RWPE2 (cell line): ENCODE results near the gene PDF.
"Not testable (repeated sequence)": the region's sequence is repeated elsewhere in the genome, so short reads cannot be mapped to it uniquely, and the experiment has no call there.

Source experiments
- ATAC-seq: fragments of 200-7000 bp; cut with Tn5 transposase; 3 replicates; pipeline ENCODE4 v1.9.1; 2021; ENCODE audit warnings: low read depth
- DNase-seq: peaks from one replicate; pipeline ENCODE4 v3.0.0-alpha.2; 2020; ENCODE audit warnings: low spot score
- H3K27ac ChIP-seq: fragments of 450-650 bp; 2 replicates; pipeline ENCODE4 v1.5.1; 2017; ENCODE audit warnings: mild to moderate bottlenecking; ENCODE audit not compliant: poor library complexity, severe bottlenecking
- H3K27me3 ChIP-seq: fragments of 250-450 bp; sonication (Bioruptor Pico); 2 replicates; pipeline ENCODE4 v1.5.1; 2021; ENCODE audit warnings: mild to moderate bottlenecking, moderate library complexity; ENCODE audit not compliant: insufficient read depth, poor library complexity, severe bottlenecking
- H3K36me3 ChIP-seq: fragments of 250-450 bp; sonication (Bioruptor Pico); 2 replicates; pipeline ENCODE4 v1.5.1; 2020; ENCODE audit warnings: low read depth, mild to moderate bottlenecking, moderate library complexity
- H3K4me1 ChIP-seq: fragments of 250-450 bp; sonication (Bioruptor Pico); 2 replicates; pipeline ENCODE4 v1.5.1; 2021; ENCODE audit warnings: mild to moderate bottlenecking, moderate library complexity; ENCODE audit not compliant: insufficient read depth, poor library complexity, severe bottlenecking
- H3K4me3 ChIP-seq: fragments of 250-450 bp; sonication (Bioruptor Pico); 2 replicates; pipeline ENCODE4 v1.5.1; 2021; ENCODE audit warnings: mild to moderate bottlenecking, moderate library complexity; ENCODE audit not compliant: severe bottlenecking
- H3K9me3 ChIP-seq: fragments of 250-450 bp; sonication (Bioruptor Pico); 2 replicates; pipeline ENCODE4 v1.5.1; 2021; ENCODE audit warnings: mild to moderate bottlenecking, moderate library complexity; ENCODE audit not compliant: severe bottlenecking
- CTCF ChIP-seq: fragments of 450-650 bp; IDR thresholded peaks from one replicate; pipeline ENCODE4 v1.5.1; 2017; ENCODE audit warnings: mild to moderate bottlenecking, moderate library complexity; ENCODE audit not compliant: poor library complexity, severe bottlenecking

PDF gene

GRCh38 chr16:69293401-69293800 lies 37.0 kb downstream of the PDF start:
- Histone ChIP-seq H3K27me3 (no peaks in the 10 kb centered on the region), H3K36me3 (peaks cover 2% of the 10 kb centered on the region; the same call in 1 of the 2 replicates), H3K4me3 (no peak overlapping the region), H3K27ac (no peak overlapping the region), H3K4me1 (no peaks in the 10 kb centered on the region), H3K9me3 (no peaks in the 10 kb centered on the region)
- no peak for ATAC-seq
- TF ChIP-seq CTCF: no peak
- DNase-seq: no peak

GRCh38 chr16:69291657-69292056 lies 38.7 kb downstream of the PDF start:
- peaks cover 11% of the 10 kb centered on the region; the same call in 1 of the 2 replicates for H3K36me3 ChIP-seq
- H3K4me1 ChIP-seq, ATAC-seq, H3K27me3 ChIP-seq, H3K4me3 ChIP-seq, DNase-seq, H3K27ac ChIP-seq, H3K9me3 ChIP-seq: not testable (repeated sequence)

- ATAC-seq (peak; percentile 36; the same call in 1 of the 3 replicates), DNase-seq (no peak)
- H3K4me3 ChIP-seq: no peak overlapping the region
- H3K27ac ChIP-seq: no peak overlapping the region
- peak; percentile 92 for TF ChIP-seq CTCF
- H3K36me3 ChIP-seq: peaks cover 21% of the 10 kb centered on the region; the same call in 1 of the 2 replicates
- H3K27me3 ChIP-seq: no peaks in the 10 kb centered on the region
- no peaks in the 10 kb centered on the region for H3K4me1 ChIP-seq
- H3K9me3 ChIP-seq: no peaks in the 10 kb centered on the region
These were observed 43.3 kb downstream of the PDF start for GRCh38 chr16:69286941-69287713.

- H3K4me1 ChIP-seq: no peaks in the 10 kb centered on the region
- no peak overlapping the region for H3K27ac ChIP-seq
- DNase-seq: no peak
- no peak for ATAC-seq
- H3K9me3 ChIP-seq: no peaks in the 10 kb centered on the region
- TF ChIP-seq CTCF: no peak
- H3K36me3 ChIP-seq: peaks cover 21% of the 10 kb centered on the region; the same call in 1 of the 2 replicates
- no peak overlapping the region for H3K4me3 ChIP-seq
- H3K27me3 ChIP-seq: no peaks in the 10 kb centered on the region
These were observed 45.1 kb downstream of the PDF start for GRCh38 chr16:69285240-69285639.

GRCh38 chr16:69283851-69284250 lies 46.5 kb downstream of the PDF start:
- no peak for TF ChIP-seq CTCF
- Histone ChIP-seq H3K27ac (no peak overlapping the region), H3K4me1 (no peaks in the 10 kb centered on the region), H3K4me3 (no peak overlapping the region), H3K9me3 (no peaks in the 10 kb centered on the region), H3K27me3 (no peaks in the 10 kb centered on the region), H3K36me3 (peaks cover 21% of the 10 kb centered on the region; the same call in 1 of the 2 replicates)
- DNase-seq: no peak
- no peak for ATAC-seq
